ENCODE data around the gene CELA2B. TPM values are rescaled to one million over a fixed set of nuclear protein-coding genes. Genes with fewer than 3 reads are reported as not detected.
"Not testable (repeated sequence)": the region's sequence is repeated elsewhere in the genome, so short reads cannot be mapped to it uniquely, and the experiment has no call there.

The CELA2B gene
- total and polyA plus RNA-seq, 3 experiments from 2014 or later, result not detected

- H3K4me3 ChIP-seq (ENCODE audit: low read length); DNase-seq; H3K36me3 ChIP-seq (ENCODE audit: insufficient read depth, low read length); H3K4me3 Mint-ChIP-seq; H3K27me3 ChIP-seq (ENCODE audit: insufficient read depth, low read length, poor library complexity, severe bottlenecking); H3K27me3 Mint-ChIP-seq; H3K9me3 Mint-ChIP-seq; H3K9me3 ChIP-seq (ENCODE audit: low read length); H3K27ac Mint-ChIP-seq; H3K4me1 ChIP-seq (ENCODE audit: insufficient read depth, low read length); POLR2A ChIA-PET; CTCF ChIA-PET; H3K27ac ChIP-seq (ENCODE audit: low read depth, low read length): not testable (repeated sequence)
- Mint-ChIP-seq H3K4me1 (peaks cover 12 to 24% (median 14%) of the 10 kb centered on the region in 3 donors), H3K36me3 (peaks cover 4 to 58% (median 21%) of the 10 kb centered on the region in 3 donors)
These were observed 38.7 kb downstream of the CELA2B start for GRCh38 chr1:15514557-15514956.

- H3K36me3 Mint-ChIP-seq, result peaks cover 4 to 58% (median 21%) of the 10 kb centered on the region in 3 donors
- H3K36me3 ChIP-seq (ENCODE audit: insufficient read depth, low read length), result peaks cover 5% of the 10 kb centered on the region
- peaks cover 0 to 3% of the 10 kb centered on the region in 2 donors for H3K27me3 Mint-ChIP-seq
- peaks cover 5% of the 10 kb centered on the region for H3K4me1 ChIP-seq (ENCODE audit: insufficient read depth, low read length)
- H3K4me3 Mint-ChIP-seq, result no peak overlapping the region
- peak overlapping the region in 1 of 8 donors; percentile 12 for H3K27ac Mint-ChIP-seq
- no peaks in the 10 kb centered on the region for H3K9me3 Mint-ChIP-seq
- no peaks in the 10 kb centered on the region for H3K27me3 ChIP-seq (ENCODE audit: insufficient read depth, low read length, poor library complexity, severe bottlenecking)
- H3K9me3 ChIP-seq (ENCODE audit: low read length), result no peaks in the 10 kb centered on the region
- H3K27ac ChIP-seq (ENCODE audit: low read depth, low read length), result no peak overlapping the region
- no peak overlapping the region for H3K4me3 ChIP-seq (ENCODE audit: low read length)
- CTCF ChIA-PET, result no interaction called here
- H3K4me1 Mint-ChIP-seq, result peaks cover 12 to 24% (median 14%) of the 10 kb centered on the region in 3 donors
- DNase-seq, result no peak
- POLR2A ChIA-PET, result interaction anchor here (0.6 kb wide), 1 partner anchor 150 kb away, joined by 3 read pairs; no protein-coding TSS in a partner anchor
These were observed 39.2 kb downstream of the CELA2B start for GRCh38 chr1:15515022-15515663.

- Histone ChIP-seq H3K4me3 (ENCODE audit: low read length) (no peak overlapping the region), H3K4me1 (ENCODE audit: insufficient read depth, low read length) (peaks cover 5% of the 10 kb centered on the region), H3K27ac (ENCODE audit: low read depth, low read length) (no peak overlapping the region), H3K36me3 (ENCODE audit: insufficient read depth, low read length) (no peaks in the 10 kb centered on the region), H3K9me3 (ENCODE audit: low read length) (no peaks in the 10 kb centered on the region), H3K27me3 (ENCODE audit: insufficient read depth, low read length, poor library complexity, severe bottlenecking) (no peaks in the 10 kb centered on the region)
- CTCF ChIA-PET, result no interaction called here
- no peak for DNase-seq
- H3K36me3 Mint-ChIP-seq, result peaks cover 4 to 31% (median 9%) of the 10 kb centered on the region in 3 donors
- H3K27ac Mint-ChIP-seq, result peak overlapping the region in 1 of 8 donors; percentile 47
- no peaks in the 10 kb centered on the region for H3K9me3 Mint-ChIP-seq
- no peak overlapping the region for H3K4me3 Mint-ChIP-seq
- peaks cover 20 to 31% (median 27%) of the 10 kb centered on the region in 3 donors for H3K4me1 Mint-ChIP-seq
- POLR2A ChIA-PET, result interaction anchor here (0.6 kb wide), 1 partner anchor 11 kb away, joined by 3 read pairs; no protein-coding TSS in a partner anchor
- peaks cover 0 to 1% of the 10 kb centered on the region in 2 donors for H3K27me3 Mint-ChIP-seq
These were observed 43.7 kb downstream of the CELA2B start for GRCh38 chr1:15519625-15520024.

GRCh38 chr1:15521206-15521906, 45.5 kb downstream of the CELA2B start:
- H3K36me3 ChIP-seq (ENCODE audit: insufficient read depth, low read length); H3K4me3 Mint-ChIP-seq; H3K27me3 Mint-ChIP-seq; CTCF ChIA-PET; DNase-seq; H3K9me3 ChIP-seq (ENCODE audit: low read length); H3K27ac ChIP-seq (ENCODE audit: low read depth, low read length); H3K9me3 Mint-ChIP-seq; H3K27me3 ChIP-seq (ENCODE audit: insufficient read depth, low read length, poor library complexity, severe bottlenecking); H3K4me3 ChIP-seq (ENCODE audit: low read length); POLR2A ChIA-PET: not testable (repeated sequence)
- Mint-ChIP-seq H3K27ac (peak overlapping the region in 1 of 8 donors; percentile 52), H3K36me3 (peaks cover 4 to 26% (median 9%) of the 10 kb centered on the region in 3 donors), H3K4me1 (peaks cover 29 to 39% (median 34%) of the 10 kb centered on the region in 3 donors)
- peaks cover 13% of the 10 kb centered on the region for H3K4me1 ChIP-seq (ENCODE audit: insufficient read depth, low read length)

GRCh38 chr1:15522551-15522950, 46.6 kb downstream of the CELA2B start:
- ChIA-PET POLR2A (no interaction called here), CTCF (no interaction called here)
- H3K27me3 Mint-ChIP-seq, result peaks cover 0 to 1% of the 10 kb centered on the region in 2 donors
- peak overlapping the region in 4 of 7 donors; percentile 33 to 88 (median 46) for H3K4me3 Mint-ChIP-seq
- H3K27ac ChIP-seq (ENCODE audit: low read depth, low read length), result no peak overlapping the region
- peaks cover 37 to 47% (median 42%) of the 10 kb centered on the region in 3 donors for H3K4me1 Mint-ChIP-seq
- peaks cover 17% of the 10 kb centered on the region for H3K4me1 ChIP-seq (ENCODE audit: insufficient read depth, low read length)
- no peaks in the 10 kb centered on the region for H3K27me3 ChIP-seq (ENCODE audit: insufficient read depth, low read length, poor library complexity, severe bottlenecking)
- H3K9me3 ChIP-seq (ENCODE audit: low read length), result no peaks in the 10 kb centered on the region
- H3K9me3 Mint-ChIP-seq, result no peaks in the 10 kb centered on the region
- no peaks in the 10 kb centered on the region for H3K36me3 ChIP-seq (ENCODE audit: insufficient read depth, low read length)
- no peak for DNase-seq
- H3K27ac Mint-ChIP-seq, result peak overlapping the region in 2 of 8 donors; percentile 54 to 97
- H3K36me3 Mint-ChIP-seq, result peaks cover 0 to 14% (median 4%) of the 10 kb centered on the region in 3 donors
- H3K4me3 ChIP-seq (ENCODE audit: low read length), result no peak overlapping the region

GRCh38 chr1:15523104-15524020, 47.5 kb downstream of the CELA2B start:
- Mint-ChIP-seq H3K27me3 (peaks cover 0 to 1% of the 10 kb centered on the region in 2 donors), H3K36me3 (peaks cover 0 to 6% (median 1%) of the 10 kb centered on the region in 3 donors), H3K27ac (peak overlapping the region; percentile 92 to 100 (median 100)), H3K9me3 (no peaks in the 10 kb centered on the region), H3K4me1 (peaks cover 44 to 51% (median 50%) of the 10 kb centered on the region in 3 donors), H3K4me3 (peak overlapping the region; percentile 79 to 98 (median 88))
- H3K4me3 ChIP-seq (ENCODE audit: low read length), result peak overlapping the region; percentile 74
- H3K9me3 ChIP-seq (ENCODE audit: low read length), result no peaks in the 10 kb centered on the region
- no peaks in the 10 kb centered on the region for H3K27me3 ChIP-seq (ENCODE audit: insufficient read depth, low read length, poor library complexity, severe bottlenecking)
- no peaks in the 10 kb centered on the region for H3K36me3 ChIP-seq (ENCODE audit: insufficient read depth, low read length)
- peaks cover 21% of the 10 kb centered on the region for H3K4me1 ChIP-seq (ENCODE audit: insufficient read depth, low read length)
- ChIA-PET POLR2A (no interaction called here), CTCF (no interaction called here)
- H3K27ac ChIP-seq (ENCODE audit: low read depth, low read length), result peak overlapping the region; percentile 91
- DNase-seq, result no peak

GRCh38 chr1:15524021-15524282, 48.0 kb downstream of the CELA2B start, which contains the start of gene CASP9:
CASP9 (minus strand) TSS chr1:15524215; CDS start chr1:15524200, 15 bp downstream.
- no peak for DNase-seq
- peak within 1 kb of the TSS; percentile 79 to 98 (median 88) for H3K4me3 Mint-ChIP-seq
- peak within 1 kb of the TSS; percentile 74 for H3K4me3 ChIP-seq (ENCODE audit: low read length)
- peaks cover 46 to 56% (median 55%) of the 10 kb centered on the region in 3 donors for H3K4me1 Mint-ChIP-seq
- no peaks in the 10 kb centered on the region for H3K36me3 ChIP-seq (ENCODE audit: insufficient read depth, low read length)
- H3K27ac Mint-ChIP-seq, result peak within 1 kb of the TSS; percentile 92 to 100 (median 100)
- ChIA-PET POLR2A (no interaction called here), CTCF (no interaction called here)
- no peaks in the 10 kb centered on the region for H3K9me3 Mint-ChIP-seq
- peaks cover 21% of the 10 kb centered on the region for H3K4me1 ChIP-seq (ENCODE audit: insufficient read depth, low read length)
- H3K27me3 Mint-ChIP-seq, result peaks cover 0 to 1% of the 10 kb centered on the region in 2 donors
- peaks cover 0 to 4% (median 1%) of the 10 kb centered on the region in 3 donors for H3K36me3 Mint-ChIP-seq
- no peaks in the 10 kb centered on the region for H3K9me3 ChIP-seq (ENCODE audit: low read length)
- no peaks in the 10 kb centered on the region for H3K27me3 ChIP-seq (ENCODE audit: insufficient read depth, low read length, poor library complexity, severe bottlenecking)
- H3K27ac ChIP-seq (ENCODE audit: low read depth, low read length), result peak within 1 kb of the TSS; percentile 91
